Trophoblast cell (in vitro differentiated cells and primary cell): Measurements from ENCODE around the gene SASH3.

ENCODE experiments used
- DNase-seq, 2 donors: peaks; one replicate each; pipeline ENCODE4 v3.0.0-alpha.2; 2016
- H2AFZ ChIP-seq: 2 replicates; pipeline ENCODE4 v1.6.1; 2013; ENCODE audit warnings: low read length, moderate library complexity, mild to moderate bottlenecking; ENCODE audit not compliant: insufficient read depth, poor library complexity
- H2AK5ac ChIP-seq: 2 replicates; pipeline ENCODE4 v1.6.1; 2013; ENCODE audit warnings: mild to moderate bottlenecking, low read length
- H2BK120ac ChIP-seq: 2 replicates; pipeline ENCODE4 v1.6.1; 2013; ENCODE audit warnings: low read length, mild to moderate bottlenecking, moderate library complexity; ENCODE audit not compliant: insufficient read depth, poor library complexity
- H2BK12ac ChIP-seq: 2 replicates; pipeline ENCODE4 v1.6.1; 2013; ENCODE audit warnings: mild to moderate bottlenecking, low read length, moderate library complexity
- H2BK5ac ChIP-seq: 2 replicates; pipeline ENCODE4 v1.6.1; 2013; ENCODE audit warnings: low read length, low read depth, moderate library complexity, mild to moderate bottlenecking; ENCODE audit not compliant: poor library complexity
- H3K14ac ChIP-seq: 2 replicates; pipeline ENCODE4 v1.6.1; 2013; ENCODE audit warnings: mild to moderate bottlenecking, low read length
- H3K18ac ChIP-seq: 2 replicates; pipeline ENCODE4 v1.6.1; 2013; ENCODE audit warnings: mild to moderate bottlenecking, low read length
- H3K23ac ChIP-seq: 2 replicates; pipeline ENCODE4 v1.6.1; 2013; ENCODE audit warnings: low read length
- H3K27ac ChIP-seq: 2 replicates; pipeline ENCODE4 v1.5.1; 2013; ENCODE audit warnings: low read depth, mild to moderate bottlenecking, inconsistent platforms, low read length, moderate library complexity
- H3K27me3 ChIP-seq: 2 replicates; pipeline ENCODE4 v1.6.1; 2013; ENCODE audit warnings: inconsistent platforms, mild to moderate bottlenecking, low read length, moderate library complexity; ENCODE audit not compliant: insufficient read depth
- H3K36me3 ChIP-seq, 2 experiments: 1 replicate in 1 of 2; 2 replicates in 1 of 2; pipeline ENCODE4 v1.6.1; 2013; ENCODE audit warnings: low read length in 2 of 2, mild to moderate bottlenecking in 2 of 2, moderate library complexity in 1 of 2; ENCODE audit not compliant: insufficient read depth in 2 of 2, control insufficient read depth in 1 of 2
- H3K4ac ChIP-seq: 2 replicates; pipeline ENCODE4 v1.6.1; 2013; ENCODE audit warnings: low read depth, mild to moderate bottlenecking, low read length, moderate library complexity
- H3K4me1 ChIP-seq, 2 experiments: 1 replicate in 1 of 2; 2 replicates in 1 of 2; pipeline ENCODE4 v1.6.1; 2013; ENCODE audit warnings: low read length in 2 of 2, mild to moderate bottlenecking in 2 of 2, moderate library complexity in 1 of 2; ENCODE audit not compliant: insufficient read depth in 2 of 2, control insufficient read depth in 1 of 2
- H3K4me2 ChIP-seq: 2 replicates; pipeline ENCODE4 v1.6.1; 2013; ENCODE audit warnings: inconsistent platforms, mild to moderate bottlenecking, low read length, moderate library complexity
- H3K4me3 ChIP-seq: 2 replicates; pipeline ENCODE4 v1.5.1; 2013; ENCODE audit warnings: mild to moderate bottlenecking, low read depth, low read length, inconsistent platforms
- H3K79me1 ChIP-seq: one replicate; pipeline ENCODE4 v1.6.1; 2013; ENCODE audit warnings: low read length
- H3K79me2 ChIP-seq: 2 replicates; pipeline ENCODE4 v1.6.1; 2013; ENCODE audit warnings: low read length, mild to moderate bottlenecking; ENCODE audit not compliant: control insufficient read depth, insufficient read depth, poor library complexity
- H3K9ac ChIP-seq: 2 replicates; pipeline ENCODE4 v1.6.1; 2013; ENCODE audit warnings: mild to moderate bottlenecking, low read length
- H3K9me3 ChIP-seq: 2 replicates; pipeline ENCODE4 v1.6.1; 2013; ENCODE audit warnings: low read depth, mild to moderate bottlenecking, control low read depth, inconsistent platforms, low read length; ENCODE audit not compliant: insufficient read depth
- H4K12ac ChIP-seq: 2 replicates; pipeline ENCODE4 v1.6.1; 2013; ENCODE audit warnings: low read depth, mild to moderate bottlenecking, low read length, moderate library complexity
- H4K8ac ChIP-seq: 2 replicates; pipeline ENCODE4 v1.6.1; 2013; ENCODE audit warnings: low read depth, mild to moderate bottlenecking, low read length, moderate library complexity
- H4K91ac ChIP-seq: one replicate; pipeline ENCODE4 v1.6.1; 2013; ENCODE audit warnings: low read depth, mild to moderate bottlenecking, low read length, moderate library complexity
- WGBS: extraction: QIAGEN DNeasy Blood & Tissue Kit; methylation state at CpG from one replicate; pipeline ENCODE4 v1.1.7; 2013; ENCODE audit warnings: missing lambda C conversion rate; ENCODE audit not compliant: insufficient read length, insufficient coverage; ENCODE audit errors: extremely low coverage; 5-methylcytosine and 5-hydroxymethylcytosine counted together

The SASH3 gene

GRCh38 chrX:129791336-129791735 lies 11.6 kb downstream of the SASH3 start:
- Histone ChIP-seq H2BK12ac (no peak overlapping the region), H3K4me3 (no peak overlapping the region), H3K4me2 (no peak overlapping the region), H2BK120ac (no peak overlapping the region), H4K91ac (no peak overlapping the region), H3K4ac (no peak overlapping the region), H3K27ac (no peak overlapping the region), H3K23ac (no peak overlapping the region), H3K14ac (no peak overlapping the region), H4K8ac (no peak overlapping the region), H2BK5ac (no peak overlapping the region), H3K79me2 (no peaks in the 10 kb centered on the region), H3K9ac (no peak overlapping the region), H2AK5ac (no peak overlapping the region), H2AFZ (no peak overlapping the region), H3K27me3 (no peaks in the 10 kb centered on the region), H4K12ac (no peak overlapping the region), H3K79me1 (no peaks in the 10 kb centered on the region), H3K36me3 (no peaks in the 10 kb centered on the region), H3K9me3 (no peaks in the 10 kb centered on the region), H3K4me1 (peaks cover 2 to 3% of the 10 kb centered on the region in 2 experiments), H3K18ac (no peak overlapping the region)
- DNase-seq: no peak
- no CpG with 5 or more reads among the region's 8 CpGs for WGBS

GRCh38 chrX:129791961-129792570 lies 12.3 kb downstream of the SASH3 start:
- Histone ChIP-seq H3K79me2 (no peaks in the 10 kb centered on the region), H4K8ac (no peak overlapping the region), H2AK5ac (no peak overlapping the region), H2BK120ac (no peak overlapping the region), H3K18ac (no peak overlapping the region), H2AFZ (no peak overlapping the region), H3K27me3 (no peaks in the 10 kb centered on the region), H3K4me3 (no peak overlapping the region), H3K23ac (no peak overlapping the region), H3K9me3 (no peaks in the 10 kb centered on the region), H3K4me2 (no peak overlapping the region), H4K12ac (no peak overlapping the region), H3K4ac (no peak overlapping the region), H3K14ac (no peak overlapping the region), H3K27ac (no peak overlapping the region), H3K9ac (no peak overlapping the region), H3K36me3 (no peaks in the 10 kb centered on the region), H3K79me1 (no peaks in the 10 kb centered on the region), H4K91ac (no peak overlapping the region), H2BK12ac (no peak overlapping the region), H3K4me1 (no peaks in the 10 kb centered on the region), H2BK5ac (no peak overlapping the region)
- DNase-seq: no peak
- no CpG with 5 or more reads among the region's 11 CpGs for WGBS

- no peak for DNase-seq
- Histone ChIP-seq H3K79me2 (no peaks in the 10 kb centered on the region), H3K14ac (no peak overlapping the region), H2AK5ac (no peak overlapping the region), H3K79me1 (no peaks in the 10 kb centered on the region), H3K4me2 (no peak overlapping the region), H3K4ac (no peak overlapping the region), H3K4me3 (no peak overlapping the region), H2BK5ac (no peak overlapping the region), H2BK120ac (no peak overlapping the region), H4K12ac (no peak overlapping the region), H3K4me1 (no peaks in the 10 kb centered on the region), H4K8ac (no peak overlapping the region), H3K36me3 (peaks cover 0 to 1% of the 10 kb centered on the region in 2 experiments), H2BK12ac (no peak overlapping the region), H3K27me3 (no peaks in the 10 kb centered on the region), H3K27ac (no peak overlapping the region), H2AFZ (no peak overlapping the region), H3K9me3 (no peaks in the 10 kb centered on the region), H3K18ac (no peak overlapping the region), H3K23ac (no peak overlapping the region), H4K91ac (no peak overlapping the region), H3K9ac (no peak overlapping the region)
- no CpG with 5 or more reads among the region's 18 CpGs for WGBS
Measured at GRCh38 chrX:129792586-129793291, 13.0 kb downstream of the SASH3 start.

- Histone ChIP-seq H3K18ac (no peak overlapping the region), H3K23ac (no peak overlapping the region), H3K4me3 (no peak overlapping the region), H2BK5ac (no peak overlapping the region), H3K14ac (no peak overlapping the region), H4K91ac (no peak overlapping the region), H3K36me3 (peaks cover 0 to 2% of the 10 kb centered on the region in 2 experiments), H3K9ac (no peak overlapping the region), H4K12ac (no peak overlapping the region), H2AK5ac (no peak overlapping the region), H3K27ac (no peak overlapping the region), H2BK12ac (no peak overlapping the region), H2AFZ (no peak overlapping the region), H3K4me2 (no peak overlapping the region), H3K4ac (no peak overlapping the region), H3K4me1 (no peaks in the 10 kb centered on the region), H3K79me2 (no peaks in the 10 kb centered on the region), H2BK120ac (no peak overlapping the region), H4K8ac (no peak overlapping the region), H3K27me3 (no peaks in the 10 kb centered on the region), H3K9me3 (no peaks in the 10 kb centered on the region), H3K79me1 (no peaks in the 10 kb centered on the region)
- WGBS: no CpG with 5 or more reads among the region's 20 CpGs
- no peak for DNase-seq
Measured at GRCh38 chrX:129793604-129794191, 13.9 kb downstream of the SASH3 start.
